Measurements from ENCODE around the gene PPIA. TPM values are rescaled to one million over a fixed set of nuclear protein-coding genes. Genes with fewer than 3 reads are reported as not detected.
A peak's percentile ranks its signal among the peaks of the same experiment; 100 is the strongest.

PPIA gene
- polyA plus RNA-seq (2011; rRNA removed) (5,366 and 6,016 TPM in 2 replicates), polyA plus RNA-seq (2017; fragmentation: RNase III; extraction: RNeasy Plus Mini Kit Qiagen cat#74134 plus additional on column Dnase treatment) (6,452 to 7,028 TPM (median 6,488 TPM) in 3 replicates), polyA minus RNA-seq (2011; rRNA and poly(A)+ RNA removed) (753 and 870 TPM in 2 replicates)
- 6,087 and 6,712 TPM in 2 replicates for polyA plus RNA-seq (2012; cell fraction: cytosol; rRNA removed)
- 2,383 and 3,176 TPM in 2 replicates for polyA plus RNA-seq (2012; cell fraction: nucleus; rRNA removed)

GRCh38 chr7:44796504-44797328 is at the start of gene PPIA:
Gene PPIA, plus strand, starts transcription at chr7:44796681. Its CDS starts 44 bp downstream, at chr7:44796725.
- Histone ChIP-seq H3K4me3 (peak within 1 kb of the TSS; percentile 79), H3K4me1 (peaks cover 32% of the 10 kb centered on the region), H3K27ac (peak within 1 kb of the TSS; percentile 96 to 97), H3K9me3 (no peaks in the 10 kb centered on the region), H3K4me2 (peak within 1 kb of the TSS; percentile 99)
- WGBS (ENCODE audit: missing lambda C conversion rate), result 2% methylated on average over 41 of the region's 99 CpGs
- ATAC-seq, result peak; percentile 90 to 91
- no peak for FAIRE-seq
- ChIA-PET CTCF (interaction anchor here (0.7 to 1.9 kb wide), 3 partner anchors 9 to 48 kb away, joined by 3 to 5 read pairs (median 3); no protein-coding TSS in a partner anchor), POLR2A (interaction anchor here (0.5 to 2.0 kb wide), 4 partner anchors 19 to 190 kb away, joined by 4 to 7 read pairs (median 5); partner anchors contain the start of genes H2AZ2, OGDH and PURB)
- peak; percentile 98 to 99 for DNase-seq (ENCODE audit: low read depth in 1 of 2, low spot score in 1 of 2)
- TF ChIP-seq, protein P1, sequence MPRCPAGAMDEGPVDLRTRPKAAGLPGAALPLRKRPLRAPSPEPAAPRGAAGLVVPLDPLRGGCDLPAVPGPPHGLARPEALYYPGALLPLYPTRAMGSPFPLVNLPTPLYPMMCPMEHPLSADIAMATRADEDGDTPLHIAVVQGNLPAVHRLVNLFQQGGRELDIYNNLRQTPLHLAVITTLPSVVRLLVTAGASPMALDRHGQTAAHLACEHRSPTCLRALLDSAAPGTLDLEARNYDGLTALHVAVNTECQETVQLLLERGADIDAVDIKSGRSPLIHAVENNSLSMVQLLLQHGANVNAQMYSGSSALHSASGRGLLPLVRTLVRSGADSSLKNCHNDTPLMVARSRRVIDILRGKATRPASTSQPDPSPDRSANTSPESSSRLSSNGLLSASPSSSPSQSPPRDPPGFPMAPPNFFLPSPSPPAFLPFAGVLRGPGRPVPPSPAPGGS (IDR thresholded peaks at IDR 0.05), result peak; percentile 98
- TF ChIP-seq BHLHE40 (IDR thresholded peaks at IDR 0.05; ENCODE audit: low read depth, low read length) (peak; percentile 81), HEYL (CRISPR knock-in tag; IDR thresholded peaks at IDR 0.05) (no peak), REST (IDR thresholded peaks at IDR 0.05) (peak; percentile 50), SMC3 (IDR thresholded peaks at IDR 0.05) (no peak), HOXB5 (CRISPR knock-in tag; IDR thresholded peaks at IDR 0.05) (peak; percentile 91), EP300 (IDR thresholded peaks at IDR 0.05) (no peak), NR3C1 (IDR thresholded peaks at IDR 0.05) (no peak), FOSB (CRISPR knock-in tag; IDR thresholded peaks at IDR 0.05) (peak; percentile 89; the same call in 1 of the 2 replicates), CHD4 (IDR thresholded peaks at IDR 0.05; ENCODE audit: borderline replicate concordance) (no peak), RFX5 (IDR thresholded peaks at IDR 0.05) (0 out of 2 replicates have a peak, but pooled peaks have one; percentile 35), RNF2 (IDR thresholded peaks at IDR 0.05; ENCODE audit: borderline replicate concordance, low read depth) (no peak), KDM5A (IDR thresholded peaks at IDR 0.05) (no peak), PBX3 (IDR thresholded peaks at IDR 0.05) (peak; percentile 99), NFE2L2 (conservative IDR thresholded peaks at IDR 0.05; ENCODE audit: low read length) (no peak), EHMT2 (IDR thresholded peaks at IDR 0.05; ENCODE audit: low read depth) (no peak), POLR2A (IDR thresholded peaks at IDR 0.05; ENCODE audit: low read length) (peak; percentile 90), EHF (CRISPR knock-in tag; IDR thresholded peaks at IDR 0.05) (peak; percentile 79; the same call in 1 of the 2 replicates), GATA3 (IDR thresholded peaks at IDR 0.05; ENCODE audit: borderline replicate concordance) (no peak; the same call in 1 of the 2 replicates), PHF8 (IDR thresholded peaks at IDR 0.05; ENCODE audit: borderline replicate concordance, low read depth) (peak; percentile 82), JUN (IDR thresholded peaks at IDR 0.05) (peak; percentile 96 to 100), POLR2AphosphoS2 (conservative IDR thresholded peaks at IDR 0.05; ENCODE audit: low read length) (no peak), E2F6 (IDR thresholded peaks at IDR 0.05; ENCODE audit: borderline replicate concordance, low read depth) (no peak; the same call in none of the 2 replicates), TFCP2L1 (CRISPR knock-in tag; IDR thresholded peaks at IDR 0.05) (peak; percentile 98), MAFK (IDR thresholded peaks at IDR 0.05; ENCODE audit: partially characterized antibody) (no peak), KDM1A (IDR thresholded peaks at IDR 0.05; ENCODE audit: low read depth) (no peak), CEBPB (IDR thresholded peaks at IDR 0.05) (no peak), JUNB (IDR thresholded peaks at IDR 0.05) (no peak), SREBF2 (IDR thresholded peaks at IDR 0.05) (no peak), RAD21 (conservative IDR thresholded peaks at IDR 0.05 in 1 of 2, IDR thresholded peaks at IDR 0.05 in 1 of 2) (no peak), ZNF302 (CRISPR knock-in tag; IDR thresholded peaks at IDR 0.05) (no peak), CHD2 (IDR thresholded peaks at IDR 0.05; ENCODE audit: low read length, partially characterized antibody) (no peak), HOXA7 (CRISPR knock-in tag; IDR thresholded peaks at IDR 0.05) (peak; percentile 82)
- TF ChIP-seq, protein P2, sequence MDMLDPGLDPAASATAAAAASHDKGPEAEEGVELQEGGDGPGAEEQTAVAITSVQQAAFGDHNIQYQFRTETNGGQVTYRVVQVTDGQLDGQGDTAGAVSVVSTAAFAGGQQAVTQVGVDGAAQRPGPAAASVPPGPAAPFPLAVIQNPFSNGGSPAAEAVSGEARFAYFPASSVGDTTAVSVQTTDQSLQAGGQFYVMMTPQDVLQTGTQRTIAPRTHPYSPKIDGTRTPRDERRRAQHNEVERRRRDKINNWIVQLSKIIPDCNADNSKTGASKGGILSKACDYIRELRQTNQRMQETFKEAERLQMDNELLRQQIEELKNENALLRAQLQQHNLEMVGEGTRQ (IDR thresholded peaks at IDR 0.05), result peak; percentile 47
